SIG-M5 treated with dmso at 0.1 percent for 504 hours (cell line): ENCODE data around the gene HSFX3.
"Not testable (repeated sequence)": the region's sequence is repeated elsewhere in the genome, so short reads cannot be mapped to it uniquely, and the experiment has no call there.

Source experiments
- DNase-seq: peaks from one replicate; lab custom pipeline; 2025; ENCODE audit not compliant: unreplicated experiment; lab: John Stamatoyannopoulos, UW

HSFX3 gene, protein sequence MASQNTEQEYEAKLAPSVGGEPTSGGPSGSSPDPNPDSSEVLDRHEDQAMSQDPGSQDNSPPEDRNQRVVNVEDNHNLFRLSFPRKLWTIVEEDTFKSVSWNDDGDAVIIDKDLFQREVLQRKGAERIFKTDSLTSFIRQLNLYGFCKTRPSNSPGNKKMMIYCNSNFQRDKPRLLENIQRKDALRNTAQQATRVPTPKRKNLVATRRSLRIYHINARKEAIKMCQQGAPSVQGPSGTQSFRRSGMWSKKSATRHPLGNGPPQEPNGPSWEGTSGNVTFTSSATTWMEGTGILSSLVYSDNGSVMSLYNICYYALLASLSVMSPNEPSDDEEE

DNA sequence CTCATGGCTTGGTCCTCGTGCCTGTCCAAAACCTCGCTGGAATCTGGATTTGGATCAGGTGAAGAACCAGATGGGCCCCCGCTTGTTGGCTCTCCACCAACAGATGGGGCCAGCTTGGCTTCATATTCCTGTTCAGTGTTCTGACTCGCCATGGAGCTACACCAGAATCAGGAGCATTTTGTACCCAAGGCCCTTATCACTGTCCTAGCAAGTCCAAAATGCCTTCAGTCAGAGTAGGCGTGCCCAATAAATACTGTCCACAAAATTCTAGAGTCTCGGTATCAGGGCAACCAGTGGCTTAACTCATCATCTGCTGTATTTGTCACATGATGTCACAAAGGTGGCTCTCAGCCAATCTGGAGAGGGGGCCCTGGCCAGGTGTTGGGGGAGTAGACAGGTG, at the start of gene HSFX3:
Gene HSFX3 (minus strand): TSS at position 224 of the 400 bp plus-strand sequence. CDS start 72 bp downstream, at position 152.
- not testable (repeated sequence) for DNase-seq

- not testable (repeated sequence) for DNase-seq
Observed at GRCh38 chrX:149598603-149599002, 48.9 kb upstream of the HSFX3 start.

DNA sequence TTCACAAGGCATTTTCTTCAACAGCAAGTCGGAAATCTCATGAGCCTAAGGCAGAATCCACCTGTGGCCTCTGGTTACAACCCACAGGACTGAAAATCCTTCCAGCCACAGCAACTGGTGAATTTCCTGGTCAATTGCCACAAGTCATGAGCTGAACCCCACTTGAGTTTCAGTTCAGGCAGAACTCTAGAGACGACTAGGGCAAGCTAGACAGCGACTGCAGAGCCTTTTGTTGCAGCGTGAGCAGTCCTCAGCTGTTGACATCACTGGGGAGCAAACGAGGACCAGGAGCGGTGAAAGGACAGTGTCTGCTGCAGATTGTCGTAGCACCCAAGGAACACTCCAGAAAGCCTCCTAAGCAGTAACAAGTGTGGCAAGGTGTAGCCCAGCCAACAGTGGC, 46.2 kb upstream of the HSFX3 start:
- DNase-seq, result not testable (repeated sequence)

- not testable (repeated sequence) for DNase-seq
Observed at GRCh38 chrX:149595214-149595613, 45.5 kb upstream of the HSFX3 start, which contains the start of gene HSFX2. TSS of gene HSFX2 (minus strand) at chrX:149595314. CDS start at chrX:149594700, 614 bp downstream.

DNA sequence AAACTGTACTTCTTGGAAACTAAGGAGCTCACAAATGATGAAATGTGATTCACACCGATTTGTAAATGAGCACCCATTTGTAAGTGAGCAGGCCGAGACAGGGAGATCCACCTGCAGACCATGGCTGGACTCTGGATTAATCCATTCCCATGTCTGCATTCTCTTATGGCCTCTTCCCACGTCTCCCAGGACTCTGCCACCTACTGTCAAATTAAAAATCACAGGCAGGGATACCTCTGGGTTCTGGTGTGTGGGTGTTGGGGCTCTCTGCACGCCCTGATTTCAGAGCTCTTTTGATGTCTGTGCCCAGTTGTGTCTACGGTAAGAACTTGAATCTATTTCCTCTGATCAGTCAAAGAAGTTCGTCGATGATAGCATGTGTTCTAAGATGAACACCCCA, 41.3 kb upstream of the HSFX3 start:
- DNase-seq, result not testable (repeated sequence)

GRCh38 chrX:149587359-149587758, 37.6 kb upstream of the HSFX3 start, which contains the start of gene MAGEA9B:
TSS of gene MAGEA9B (minus strand) at chrX:149587459. CDS start at chrX:149583179, 4,280 bp downstream.
- DNase-seq, result not testable (repeated sequence)

DNA sequence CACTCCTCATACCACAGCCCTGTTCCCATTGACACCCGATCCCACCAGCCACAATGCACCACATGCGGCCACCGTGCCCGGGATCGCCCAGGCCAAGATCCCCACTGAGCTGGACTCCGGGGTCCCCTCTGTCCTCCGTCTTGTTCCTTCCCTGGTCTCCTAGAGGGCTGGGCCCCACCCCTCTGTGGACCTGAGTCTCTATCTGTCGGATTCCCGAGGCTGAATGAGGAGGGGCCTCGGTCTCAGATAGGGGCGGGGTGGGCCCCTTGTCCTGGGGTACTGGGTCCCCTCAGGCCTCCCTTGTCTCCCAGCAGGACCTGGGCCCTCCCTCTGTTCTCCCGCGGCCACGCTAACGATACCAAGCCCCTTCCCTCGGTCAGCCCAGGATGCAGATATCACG, 35.9 kb upstream of the HSFX3 start:
- not testable (repeated sequence) for DNase-seq

DNA sequence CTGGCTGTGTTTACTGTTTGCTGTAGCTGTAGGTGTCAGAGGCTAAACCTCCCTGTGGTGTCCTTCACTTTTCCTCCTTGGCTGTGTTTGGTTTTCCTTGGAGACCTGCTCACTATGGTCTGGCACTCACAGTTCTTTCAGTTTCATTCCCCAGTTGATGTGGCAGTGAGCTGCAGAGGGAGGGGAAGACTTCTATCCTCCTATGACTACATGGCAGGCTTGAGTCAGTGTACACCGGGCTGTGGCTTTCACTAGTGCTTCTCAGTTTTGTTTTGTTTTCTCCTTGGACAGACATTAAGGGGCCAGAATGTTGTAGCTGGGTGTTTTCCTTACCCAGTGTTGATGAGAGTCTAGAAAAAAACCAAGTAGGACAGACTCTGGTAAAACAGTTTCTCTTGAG, 23.7 kb upstream of the HSFX3 start:
- not testable (repeated sequence) for DNase-seq

DNA sequence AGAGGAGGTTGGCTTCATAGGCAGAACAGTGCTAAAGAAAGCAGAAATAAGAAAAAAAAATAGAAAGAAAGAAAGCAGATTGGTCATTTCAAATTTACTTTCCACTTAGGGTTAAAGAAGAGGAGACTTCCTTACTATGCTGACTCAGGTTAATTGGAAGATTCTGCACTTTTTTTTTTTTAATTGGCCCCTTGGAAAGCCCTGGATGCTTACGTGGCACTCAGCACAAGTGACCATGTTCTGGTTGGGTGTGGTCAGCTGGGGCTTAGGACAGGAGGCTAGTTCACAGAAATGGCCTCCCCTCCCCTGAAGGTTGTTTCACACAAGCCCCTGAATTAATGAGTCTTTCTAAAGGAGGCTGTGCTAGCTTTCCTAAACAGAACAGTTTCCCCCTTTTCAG, 23.0 kb upstream of the HSFX3 start:
- no peak for DNase-seq

GRCh38 chrX:149571770-149572169, 22.0 kb upstream of the HSFX3 start:
- DNase-seq, result peak; percentile 10

GRCh38 chrX:149570668-149571067, 20.9 kb upstream of the HSFX3 start:
- DNase-seq, result peak; percentile 43

DNA sequence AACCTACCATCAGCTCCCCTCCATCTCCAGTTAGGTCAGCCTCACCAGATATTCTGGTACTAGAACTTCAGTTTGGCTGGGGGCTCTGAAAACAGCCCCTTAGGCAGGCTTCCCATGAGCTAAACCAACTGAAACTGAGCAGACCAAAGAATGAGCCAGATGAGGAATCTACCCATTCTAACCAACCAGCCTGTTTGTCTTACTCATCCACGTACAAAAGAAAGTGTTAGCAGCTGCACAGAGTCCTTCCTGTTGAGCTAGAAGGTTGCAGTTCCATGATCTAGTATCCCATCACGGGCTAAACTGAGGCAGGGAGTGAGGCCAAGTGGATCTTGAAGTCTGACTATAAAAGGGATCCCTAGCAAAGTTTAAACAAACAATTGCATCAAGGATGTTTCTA, 20.0 kb upstream of the HSFX3 start:
- no peak for DNase-seq

DNA sequence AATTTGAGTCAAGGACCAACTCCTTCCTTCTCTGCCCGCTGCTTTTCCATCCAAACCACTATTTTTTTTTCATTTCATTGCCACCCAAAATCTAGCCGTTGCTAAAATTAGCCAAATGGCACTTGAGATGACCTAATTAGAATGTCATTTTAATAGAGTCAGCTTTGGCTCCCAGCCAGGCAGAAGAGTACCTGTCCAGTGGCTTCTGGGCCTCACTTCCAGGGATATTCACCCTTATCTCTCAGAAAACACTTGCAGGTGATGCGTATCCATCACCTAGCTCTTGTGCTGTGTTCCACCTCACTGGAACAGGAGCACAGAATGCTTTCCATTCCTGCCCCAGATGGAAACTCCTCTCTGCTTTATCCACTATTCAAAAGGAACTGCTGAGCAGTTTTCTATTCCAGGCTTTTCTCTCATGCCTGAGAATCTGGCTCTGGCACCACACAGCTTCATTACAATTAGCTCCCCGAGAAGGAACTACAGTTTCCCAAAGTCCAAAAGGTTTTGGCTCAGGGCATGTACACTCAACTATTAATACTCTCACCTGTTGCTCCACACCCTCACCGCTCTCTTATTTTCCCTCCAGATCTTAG, 19.1 kb upstream of the HSFX3 start:
- DNase-seq, result no peak

GRCh38 chrX:149567621-149568417, 18.1 kb upstream of the HSFX3 start:
- DNase-seq, result no peak

GRCh38 chrX:149563359-149563758, 13.6 kb upstream of the HSFX3 start:
- no peak for DNase-seq

DNA sequence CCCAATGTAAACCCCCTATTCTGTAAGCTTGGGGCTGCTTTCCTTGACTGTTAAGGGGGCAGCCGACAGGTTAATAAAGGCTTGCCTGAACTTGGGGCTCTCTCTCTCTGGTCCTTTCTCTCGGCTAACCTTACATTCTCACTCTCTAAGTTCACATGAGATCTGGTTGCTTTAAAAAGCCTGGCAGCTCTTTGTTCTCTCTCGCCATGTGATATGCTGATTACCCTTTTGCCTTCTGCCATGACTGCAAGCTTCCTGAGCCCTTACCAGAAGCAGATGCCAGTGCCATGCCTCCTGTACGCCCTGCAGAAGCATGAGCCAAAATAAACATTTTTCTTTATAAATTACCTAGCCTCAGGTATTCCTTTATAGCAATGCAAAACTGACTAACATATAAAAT, 5.5 kb upstream of the HSFX3 start:
- not testable (repeated sequence) for DNase-seq

DNA sequence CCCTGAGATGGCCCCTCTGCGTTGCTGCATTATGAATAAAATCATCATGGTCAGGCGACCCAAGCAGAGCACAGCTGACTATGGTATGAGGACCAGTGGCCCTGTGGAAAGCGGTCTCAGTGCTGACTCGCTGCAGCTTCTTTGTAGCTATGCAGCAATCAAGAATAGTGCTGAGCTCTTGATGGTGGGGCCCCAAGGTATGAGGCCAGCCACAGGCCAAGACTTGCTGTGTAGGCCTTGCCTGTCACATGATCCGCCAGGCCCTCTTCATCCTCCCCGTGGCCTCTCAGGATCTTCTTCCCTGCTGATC, 2.2 kb upstream of the HSFX3 start:
- not testable (repeated sequence) for DNase-seq

DNA sequence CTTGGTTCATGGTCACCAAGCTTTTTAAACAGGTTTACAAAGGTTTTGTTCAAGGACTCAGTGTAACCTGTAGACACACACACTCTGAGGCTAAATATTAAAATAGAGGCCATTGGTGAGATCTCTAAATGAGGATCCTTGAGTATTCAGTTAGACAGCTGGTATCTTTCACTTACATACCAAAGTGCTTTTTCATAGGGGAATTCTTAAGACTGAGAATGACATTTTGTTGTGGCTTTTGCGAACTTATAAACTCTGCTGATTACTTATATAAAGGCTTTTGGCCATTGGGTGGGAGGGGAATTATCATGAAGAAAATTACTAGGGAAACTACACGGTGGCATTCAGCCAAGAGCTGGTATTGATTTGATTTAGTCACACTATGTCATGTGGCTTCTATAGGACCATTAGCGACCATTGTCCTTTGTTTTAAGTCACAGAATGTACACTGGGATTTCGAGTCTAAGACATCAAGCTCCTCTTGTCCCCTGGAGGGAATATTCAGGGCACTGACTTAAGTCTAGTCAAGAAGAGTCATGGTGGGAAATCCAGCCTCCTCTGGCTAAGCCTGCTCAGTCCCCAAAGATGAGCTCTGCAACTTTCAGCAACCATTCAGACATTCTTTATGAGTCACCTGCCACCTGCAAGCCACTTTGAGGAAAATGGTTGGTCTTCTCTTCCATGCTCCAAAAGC, 1.7 kb upstream of the HSFX3 start:
- DNase-seq, result not testable (repeated sequence)

- not testable (repeated sequence) for DNase-seq
Observed at GRCh38 chrX:149550454-149550853, 730 bp upstream of the HSFX3 start.

- DNase-seq, result not testable (repeated sequence)
Observed at GRCh38 chrX:149547782-149548181, 1.9 kb downstream of the HSFX3 start.

DNA sequence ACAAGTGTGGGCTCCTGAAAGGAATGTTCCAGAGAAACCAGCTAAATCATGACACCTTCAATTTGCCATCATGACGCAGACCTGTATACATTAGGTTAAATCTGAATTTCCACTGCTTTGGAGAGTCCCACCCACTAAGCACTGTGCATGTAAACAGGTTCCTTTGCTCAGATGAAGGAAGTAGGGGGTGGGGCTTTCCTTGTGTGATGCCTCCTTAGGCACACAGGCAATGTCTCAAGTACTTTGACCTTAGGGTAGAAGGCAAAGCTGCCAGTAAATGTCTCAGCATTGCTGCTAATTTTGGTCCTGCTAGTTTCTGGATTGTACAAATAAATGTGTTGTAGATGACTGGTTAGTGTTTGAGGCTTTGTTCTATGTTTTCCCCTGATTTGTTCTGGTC, 2.8 kb downstream of the HSFX3 start:
- not testable (repeated sequence) for DNase-seq
